Smooth muscle cell (in vitro differentiated cells): Measurements from ENCODE around the gene SLITRK2. TPM values are rescaled to one million over a fixed set of nuclear protein-coding genes. Genes with fewer than 3 reads are reported as not detected.

Experiments used
- DNase-seq: peaks from one replicate; lab custom pipeline; 2025; ENCODE audit not compliant: unreplicated experiment; lab: John Stamatoyannopoulos, UW
- H2AFZ ChIP-seq: fragments of 200-600 bp; sonication (generic); 2 replicates; pipeline ENCODE4 v1.6.0; 2016; ENCODE audit warnings: antibody characterized with exemption, low read depth, mild to moderate bottlenecking
- H3F3A ChIP-seq: fragments of 200-600 bp; sonication (generic); 2 replicates; pipeline ENCODE4 v1.6.0; 2017; ENCODE audit warnings: antibody characterized with exemption, low read depth
- H3K27ac ChIP-seq: fragments of 200-600 bp; sonication (generic); 2 replicates; pipeline ENCODE4 v1.5.1; 2016; ENCODE audit warnings: low read depth, mild to moderate bottlenecking
- H3K27me3 ChIP-seq: fragments of 200-600 bp; sonication (generic); 2 replicates; pipeline ENCODE4 v1.6.1; 2016; ENCODE audit warnings: low read depth, mild to moderate bottlenecking
- H3K36me3 ChIP-seq: fragments of 200-600 bp; sonication (generic); 2 replicates; pipeline ENCODE4 v1.5.1; 2016; ENCODE audit warnings: low read depth
- H3K4me1 ChIP-seq: fragments of 200-600 bp; sonication (generic); 2 replicates; pipeline ENCODE4 v1.5.1; 2016; ENCODE audit warnings: low read depth
- H3K4me2 ChIP-seq: fragments of 200-600 bp; sonication (generic); 2 replicates; pipeline ENCODE4 v1.6.0; 2016; ENCODE audit warnings: mild to moderate bottlenecking
- H3K4me3 ChIP-seq: fragments of 200-600 bp; sonication (generic); 2 replicates; pipeline ENCODE4 v1.5.1; 2016; ENCODE audit warnings: mild to moderate bottlenecking
- H3K79me2 ChIP-seq: fragments of 200-600 bp; sonication (generic); 2 replicates; pipeline ENCODE4 v1.6.0; 2016; ENCODE audit warnings: low read depth, mild to moderate bottlenecking
- H3K9ac ChIP-seq: fragments of 200-600 bp; sonication (generic); 2 replicates; pipeline ENCODE4 v1.6.0; 2016; ENCODE audit warnings: low read depth
- H3K9me3 ChIP-seq: fragments of 200-600 bp; sonication (generic); replicated peaks from 2 replicates; pipeline ENCODE4 v1.5.1; 2016; ENCODE audit warnings: low read depth
- H4K20me1 ChIP-seq: fragments of 200-600 bp; sonication (generic); 2 replicates; pipeline ENCODE4 v1.6.0; 2016; ENCODE audit warnings: low read depth
- CTCF ChIP-seq: fragments of 200-600 bp; sonication (generic); IDR thresholded peaks from 2 replicates; pipeline ENCODE4 v1.5.1; 2017; ENCODE audit warnings: borderline replicate concordance, mild to moderate bottlenecking, antibody characterized with exemption; ENCODE audit not compliant: insufficient read depth, poor library complexity, severe bottlenecking
- WGBS: methylation state at CpG from one replicate; pipeline ENCODE4 v1.1.7; 2016; ENCODE audit warnings: low lambda C conversion rate; 5-methylcytosine and 5-hydroxymethylcytosine counted together
- polyA plus RNA-seq: library from polyadenylated mRNA; unstranded; fragments of >200 nt; fragmentation: Nextera tagmentation; extraction: Ambion mirVana; gene quantifications from 2 replicates; pipeline ENCODE4 v1.2.1, GENCODE V29; 2016
- total RNA-seq: library from RNA; depleted of rRNA; stranded (reverse); fragments of >200 nt; gene quantifications from 2 replicates; pipeline ENCODE4 v1.2.3, GENCODE V29; 2014

The SLITRK2 gene
- total RNA-seq = 0.09 TPM in 1 of 2 replicates, not detected in the other
- 0.18 TPM in 1 of 2 replicates, not detected in the other for polyA plus RNA-seq

- no peak for TF ChIP-seq CTCF
- no peaks in the 10 kb centered on the region for H3K9me3 ChIP-seq
- H2AFZ ChIP-seq = no peak within 1 kb of the TSS
- peak within 1 kb of the TSS; percentile 81 for H3K4me2 ChIP-seq
- H3K27me3 ChIP-seq = peaks cover 86% of the 10 kb centered on the region
- no peak within 1 kb of the TSS for H3K27ac ChIP-seq
- no peaks in the 10 kb centered on the region for H3K36me3 ChIP-seq
- H3K9ac ChIP-seq = no peak within 1 kb of the TSS
- no peaks in the 10 kb centered on the region for H3K4me1 ChIP-seq
- H3F3A ChIP-seq = no peaks in the 10 kb centered on the region
- peak within 1 kb of the TSS; percentile 47 for H3K4me3 ChIP-seq
- H4K20me1 ChIP-seq = no peaks in the 10 kb centered on the region
- no peak for DNase-seq
- no peaks in the 10 kb centered on the region for H3K79me2 ChIP-seq
- 33% methylated on average over 36 of the region's 60 CpGs for WGBS
These were observed at the start of gene SLITRK2 for GRCh38 chrX:145817331-145818185. Gene SLITRK2 (plus strand): TSS chrX:145817829. CDS start chrX:145822426, 4,597 bp downstream.

- no peak overlapping the region for H2AFZ ChIP-seq
- WGBS = 71% methylated on average over 1 of the region's 1 CpG
- H3K27me3 ChIP-seq = no peaks in the 10 kb centered on the region
These were observed 44.6 kb upstream of the SLITRK2 start for GRCh38 chrX:145773006-145773405.

GRCh38 chrX:145792281-145792680, 25.3 kb upstream of the SLITRK2 start:
- no peaks in the 10 kb centered on the region for H4K20me1 ChIP-seq
- no peaks in the 10 kb centered on the region for H3K9me3 ChIP-seq
- TF ChIP-seq CTCF = no peak
- H3K4me3 ChIP-seq = no peak overlapping the region
- H3K27ac ChIP-seq = no peak overlapping the region
- WGBS = 79% methylated on average over 1 of the region's 1 CpG
- no peaks in the 10 kb centered on the region for H3K4me1 ChIP-seq
- no peaks in the 10 kb centered on the region for H3K79me2 ChIP-seq
- no peak overlapping the region for H2AFZ ChIP-seq
- no peaks in the 10 kb centered on the region for H3K27me3 ChIP-seq
- no peak overlapping the region for H3K9ac ChIP-seq
- no peaks in the 10 kb centered on the region for H3F3A ChIP-seq
- H3K4me2 ChIP-seq = no peak overlapping the region
- DNase-seq = no peak
- no peaks in the 10 kb centered on the region for H3K36me3 ChIP-seq

More at GRCh38 chrX:145773006-145773405, 44.6 kb upstream of the SLITRK2 start:
- H4K20me1 ChIP-seq = no peaks in the 10 kb centered on the region
- no peak overlapping the region for H3K9ac ChIP-seq
- H3K79me2 ChIP-seq = no peaks in the 10 kb centered on the region
- no peaks in the 10 kb centered on the region for H3K9me3 ChIP-seq
- H3K36me3 ChIP-seq = no peaks in the 10 kb centered on the region
- no peaks in the 10 kb centered on the region for H3K4me1 ChIP-seq
- no peak for TF ChIP-seq CTCF
- DNase-seq = no peak
- H3K27ac ChIP-seq = no peak overlapping the region
- H3F3A ChIP-seq = no peaks in the 10 kb centered on the region
- H3K4me3 ChIP-seq = no peak overlapping the region
- H3K4me2 ChIP-seq = no peak overlapping the region
